ENCODE results near the gene DKKL1.

DKKL1 gene

DNA sequence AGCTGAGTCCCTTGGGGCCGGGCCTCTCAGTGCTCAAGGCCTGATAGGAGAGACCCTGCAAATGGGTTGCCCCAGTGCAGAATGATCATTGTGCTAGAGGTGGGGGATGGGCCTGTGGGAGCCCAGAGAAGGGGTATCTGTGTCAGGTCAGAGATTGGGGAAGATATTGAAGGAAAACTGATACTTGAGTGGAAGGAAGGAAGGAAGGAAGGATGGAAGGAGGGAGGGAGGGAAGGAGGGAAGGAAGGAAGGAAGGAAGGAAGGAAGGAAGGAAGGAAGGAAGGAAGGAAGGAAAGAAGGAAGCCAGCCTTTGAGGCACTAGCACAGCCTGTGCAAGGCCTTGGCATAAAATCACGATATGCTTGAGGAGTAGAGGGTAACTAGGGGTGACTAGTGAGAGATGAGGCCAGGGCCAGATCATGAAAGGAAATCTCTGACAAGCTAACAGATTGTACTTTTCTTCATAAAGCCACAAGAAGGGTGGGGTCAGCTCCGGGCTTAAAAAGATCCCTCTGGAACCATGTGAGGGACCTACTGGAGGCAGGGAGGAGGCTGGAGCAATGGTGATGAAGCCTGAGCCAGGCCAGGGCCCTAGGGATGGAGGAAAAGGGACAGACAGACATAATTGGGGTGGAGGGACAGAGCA lies 48.1 kb downstream of the DKKL1 start:
- Histone ChIP-seq H3K9me3 (ENCODE audit: control insufficient read depth, low read length) (no peaks in the 10 kb centered on the region), H3K4me1 (ENCODE audit: control insufficient read depth, insufficient read depth, low read length) (peaks cover 19% of the 10 kb centered on the region), H3K36me3 (ENCODE audit: control insufficient read depth, insufficient read depth, low read length) (no peaks in the 10 kb centered on the region), H3K27me3 (ENCODE audit: control insufficient read depth, insufficient read depth, low read length, poor library complexity, severe bottlenecking) (no peaks in the 10 kb centered on the region), H3K4me3 (ENCODE audit: insufficient read depth, low read depth, low read length) (no peak overlapping the region), H3K27ac (ENCODE audit: insufficient read depth, low read depth, low read length, poor library complexity, severe bottlenecking) (no peak overlapping the region)
- WGBS, 2 experiments, result 90 to 92% methylated on average over 3 of the region's 3 CpGs

DNA sequence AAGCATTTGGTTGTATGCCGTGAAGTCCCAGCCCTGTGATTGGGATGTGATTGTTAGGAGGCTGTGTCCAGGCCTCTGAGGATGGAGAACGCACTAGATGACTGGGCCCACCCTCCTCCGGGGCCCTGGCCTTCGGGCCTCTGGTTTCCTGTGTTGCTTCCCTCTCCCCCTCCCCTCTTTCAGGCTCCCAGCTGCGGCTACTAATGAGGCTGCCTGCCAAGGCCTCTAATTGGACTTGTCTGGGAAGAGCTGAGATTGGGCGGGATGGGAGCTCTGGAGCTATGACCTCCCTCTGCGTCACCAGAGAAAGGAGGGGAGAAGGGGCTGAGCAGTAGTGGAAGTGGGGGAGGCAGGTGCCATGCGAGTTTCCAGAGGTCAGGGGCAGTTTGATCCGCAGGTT lies 49.7 kb downstream of the DKKL1 start:
- Histone ChIP-seq H3K4me1 (ENCODE audit: control insufficient read depth, insufficient read depth, low read length) (peaks cover 23% of the 10 kb centered on the region), H3K36me3 (ENCODE audit: control insufficient read depth, insufficient read depth, low read length) (no peaks in the 10 kb centered on the region), H3K27ac (ENCODE audit: insufficient read depth, low read depth, low read length, poor library complexity, severe bottlenecking) (no peak overlapping the region), H3K27me3 (ENCODE audit: control insufficient read depth, insufficient read depth, low read length, poor library complexity, severe bottlenecking) (no peaks in the 10 kb centered on the region), H3K4me3 (ENCODE audit: insufficient read depth, low read depth, low read length) (no peak overlapping the region), H3K9me3 (ENCODE audit: control insufficient read depth, low read length) (no peaks in the 10 kb centered on the region)
- WGBS, 2 experiments, result 78 to 80% methylated on average over 9 of the region's 9 CpGs

DNA sequence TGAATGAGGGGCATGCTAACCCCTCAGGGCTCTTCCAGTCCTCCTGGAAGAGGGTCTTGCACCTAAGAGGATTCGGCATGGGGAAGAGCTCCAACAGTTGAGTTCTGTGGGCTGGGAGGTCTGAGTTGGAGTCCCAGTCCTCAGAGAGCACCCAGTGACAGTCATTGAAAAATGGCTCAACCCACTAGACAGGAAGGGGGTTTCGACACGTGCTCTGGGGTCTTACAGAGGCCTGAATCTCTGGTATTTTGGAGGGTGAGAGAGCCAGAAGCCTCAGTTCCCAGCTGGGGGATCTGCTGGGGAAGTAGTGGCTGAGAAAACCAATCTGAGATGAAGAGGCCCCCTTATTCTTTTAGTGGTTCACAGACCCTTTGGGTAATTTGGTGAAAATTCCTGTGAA lies 50.6 kb downstream of the DKKL1 start:
- H3K36me3 ChIP-seq (ENCODE audit: control insufficient read depth, insufficient read depth, low read length), result no peaks in the 10 kb centered on the region
- peaks cover 4% of the 10 kb centered on the region for H3K27me3 ChIP-seq (ENCODE audit: control insufficient read depth, insufficient read depth, low read length, poor library complexity, severe bottlenecking)
- H3K9me3 ChIP-seq (ENCODE audit: control insufficient read depth, low read length), result no peaks in the 10 kb centered on the region
- H3K4me1 ChIP-seq (ENCODE audit: control insufficient read depth, insufficient read depth, low read length), result peaks cover 20% of the 10 kb centered on the region
- H3K27ac ChIP-seq (ENCODE audit: insufficient read depth, low read depth, low read length, poor library complexity, severe bottlenecking), result no peak overlapping the region
- 89 to 96% methylated on average over 3 of the region's 3 CpGs for whole genome bisulfite sequencing, 2 experiments
- H3K4me3 ChIP-seq (ENCODE audit: insufficient read depth, low read depth, low read length), result no peak overlapping the region

DNA sequence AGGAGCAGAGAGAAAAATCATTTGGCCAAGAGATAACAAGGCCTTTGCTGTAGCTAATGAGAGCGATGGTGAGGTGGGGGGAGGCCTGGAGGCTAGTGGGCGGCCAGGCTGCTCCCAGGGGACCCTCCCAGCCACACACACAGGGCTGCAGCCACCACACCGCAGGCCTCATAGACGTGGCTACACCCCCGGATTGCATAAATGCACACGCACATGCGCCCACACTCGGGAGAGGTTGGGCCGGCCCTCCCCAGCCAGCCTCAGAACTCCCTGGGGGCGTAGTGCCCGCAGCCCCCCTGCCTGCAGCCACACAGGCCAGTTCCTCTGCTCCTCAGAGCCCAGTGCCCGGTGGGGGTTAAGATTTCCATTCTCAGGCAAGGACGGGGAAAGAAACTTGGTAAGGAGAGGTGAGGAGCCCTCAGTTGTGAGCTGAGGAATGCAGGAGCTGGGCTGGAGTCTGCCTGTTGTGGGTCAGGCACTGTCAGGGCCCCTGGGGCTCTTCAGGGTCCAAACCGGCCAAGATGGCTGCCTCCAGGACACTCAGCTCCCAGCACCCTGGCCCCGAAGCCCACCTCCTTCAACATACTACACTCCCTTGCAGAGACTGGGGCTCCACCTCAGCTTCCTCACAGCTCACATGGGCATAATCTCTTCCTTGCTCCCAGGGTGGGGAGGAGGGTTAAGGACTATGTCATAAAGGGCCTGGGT lies 51.6 kb downstream of the DKKL1 start:
- Histone ChIP-seq H3K36me3 (ENCODE audit: control insufficient read depth, insufficient read depth, low read length) (no peaks in the 10 kb centered on the region), H3K27me3 (ENCODE audit: control insufficient read depth, insufficient read depth, low read length, poor library complexity, severe bottlenecking) (peaks cover 4% of the 10 kb centered on the region), H3K9me3 (ENCODE audit: control insufficient read depth, low read length) (no peaks in the 10 kb centered on the region), H3K4me1 (ENCODE audit: control insufficient read depth, insufficient read depth, low read length) (peaks cover 20% of the 10 kb centered on the region), H3K4me3 (ENCODE audit: insufficient read depth, low read depth, low read length) (no peak overlapping the region), H3K27ac (ENCODE audit: insufficient read depth, low read depth, low read length, poor library complexity, severe bottlenecking) (no peak overlapping the region)
- WGBS, 2 experiments, result 75 to 77% methylated on average over 15 of the region's 15 CpGs

DNA sequence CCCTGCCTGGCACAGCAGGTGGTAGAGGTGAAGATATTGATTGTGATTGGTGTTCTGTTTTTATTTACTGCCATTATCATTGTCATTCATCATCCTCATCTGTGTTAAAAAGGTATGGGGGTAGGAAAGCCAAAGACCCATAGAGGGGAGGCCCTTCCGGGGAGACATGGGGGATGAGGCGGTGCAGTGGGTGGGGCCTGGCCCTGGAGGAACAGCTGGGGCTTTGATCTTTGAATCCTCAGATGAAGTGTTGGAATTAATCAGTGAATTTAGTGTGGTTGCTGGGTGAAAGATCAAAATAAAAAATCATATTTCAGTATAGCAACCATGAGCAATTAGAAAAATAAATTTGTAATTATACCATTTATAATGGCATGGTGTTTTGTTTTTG lies 52.1 kb downstream of the DKKL1 start:
- H3K9me3 ChIP-seq (ENCODE audit: control insufficient read depth, low read length), result no peaks in the 10 kb centered on the region
- H3K4me3 ChIP-seq (ENCODE audit: insufficient read depth, low read depth, low read length), result no peak overlapping the region
- no peak overlapping the region for H3K27ac ChIP-seq (ENCODE audit: insufficient read depth, low read depth, low read length, poor library complexity, severe bottlenecking)
- peaks cover 20% of the 10 kb centered on the region for H3K4me1 ChIP-seq (ENCODE audit: control insufficient read depth, insufficient read depth, low read length)
- WGBS, 2 experiments, result 88 to 92% methylated on average over 2 of the region's 2 CpGs
- H3K27me3 ChIP-seq (ENCODE audit: control insufficient read depth, insufficient read depth, low read length, poor library complexity, severe bottlenecking), result peaks cover 9% of the 10 kb centered on the region
- H3K36me3 ChIP-seq (ENCODE audit: control insufficient read depth, insufficient read depth, low read length), result no peaks in the 10 kb centered on the region

DNA sequence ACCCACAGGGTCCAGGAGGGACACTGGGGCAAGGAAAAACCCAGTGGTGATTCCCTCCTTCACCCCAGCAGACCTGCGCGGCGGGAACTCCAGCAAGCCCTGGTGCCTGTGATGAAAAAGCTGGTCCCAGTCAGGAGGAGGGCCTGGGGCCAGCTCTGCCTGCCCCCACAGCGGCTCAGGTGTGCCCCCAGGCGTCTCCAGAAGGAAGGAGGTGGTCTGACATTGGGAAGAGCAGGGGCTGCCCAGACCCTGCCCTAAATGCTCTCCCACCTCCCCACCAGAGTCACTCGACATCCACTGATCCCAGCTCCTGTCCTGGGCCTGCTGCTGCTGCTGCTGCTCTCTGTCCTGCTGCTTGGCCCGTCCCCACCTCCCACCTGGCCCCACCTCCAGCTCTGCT lies 53.4 kb downstream of the DKKL1 start:
- Histone ChIP-seq H3K4me3 (ENCODE audit: insufficient read depth, low read depth, low read length) (no peak overlapping the region), H3K36me3 (ENCODE audit: control insufficient read depth, insufficient read depth, low read length) (no peaks in the 10 kb centered on the region), H3K27ac (ENCODE audit: insufficient read depth, low read depth, low read length, poor library complexity, severe bottlenecking) (no peak overlapping the region), H3K27me3 (ENCODE audit: control insufficient read depth, insufficient read depth, low read length, poor library complexity, severe bottlenecking) (peaks cover 22% of the 10 kb centered on the region), H3K9me3 (ENCODE audit: control insufficient read depth, low read length) (no peaks in the 10 kb centered on the region), H3K4me1 (ENCODE audit: control insufficient read depth, insufficient read depth, low read length) (peaks cover 20% of the 10 kb centered on the region)
- WGBS, 2 experiments, result 53 to 54% methylated on average over 7 of the region's 7 CpGs

DNA sequence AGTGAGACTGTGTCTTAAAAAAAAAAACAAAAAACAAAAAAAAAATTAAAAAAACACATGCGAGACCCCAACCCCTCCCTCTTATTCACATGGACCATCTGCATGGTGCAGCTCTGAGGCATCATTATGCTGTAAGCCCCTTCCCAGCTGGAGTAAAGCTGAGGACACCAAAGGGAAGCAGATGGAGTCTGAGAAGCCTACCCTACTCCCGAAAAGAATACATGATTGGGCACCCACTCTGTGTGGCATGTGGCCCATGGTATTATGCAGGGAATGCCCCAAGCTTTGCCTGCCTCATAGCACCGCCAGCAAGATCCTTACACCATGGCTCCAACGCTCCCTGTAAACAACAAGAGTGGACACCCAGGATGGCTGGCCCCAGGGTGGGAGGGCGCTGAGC lies 54.8 kb downstream of the DKKL1 start:
- Histone ChIP-seq H3K4me1 (ENCODE audit: control insufficient read depth, insufficient read depth, low read length) (peaks cover 26% of the 10 kb centered on the region), H3K27me3 (ENCODE audit: control insufficient read depth, insufficient read depth, low read length, poor library complexity, severe bottlenecking) (peaks cover 36% of the 10 kb centered on the region), H3K36me3 (ENCODE audit: control insufficient read depth, insufficient read depth, low read length) (no peaks in the 10 kb centered on the region), H3K9me3 (ENCODE audit: control insufficient read depth, low read length) (no peaks in the 10 kb centered on the region), H3K27ac (ENCODE audit: insufficient read depth, low read depth, low read length, poor library complexity, severe bottlenecking) (no peak overlapping the region), H3K4me3 (ENCODE audit: insufficient read depth, low read depth, low read length) (no peak overlapping the region)
- WGBS, 2 experiments, result 89 to 93% methylated on average over 5 of the region's 5 CpGs

DNA sequence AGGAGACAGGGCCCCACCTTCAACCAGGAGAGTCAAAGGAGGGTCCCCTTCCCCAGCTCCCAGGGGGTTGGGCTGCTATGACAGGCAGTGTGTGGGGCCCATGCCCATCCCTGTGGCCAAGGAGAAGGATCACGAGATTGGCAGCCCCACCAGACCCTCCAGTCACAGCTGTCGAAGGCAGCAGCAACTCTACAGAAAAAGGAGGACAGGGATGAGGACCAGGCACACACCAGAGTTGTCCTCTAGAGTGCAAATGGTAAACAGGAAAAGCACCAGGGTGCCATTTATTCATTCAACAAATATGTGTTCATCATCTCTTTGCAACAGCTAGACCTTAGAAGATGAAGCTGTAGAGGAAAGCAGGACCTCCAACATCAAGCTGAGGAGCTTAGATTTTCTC lies 55.5 kb downstream of the DKKL1 start:
- H3K4me3 ChIP-seq (ENCODE audit: insufficient read depth, low read depth, low read length), result no peak overlapping the region
- no peaks in the 10 kb centered on the region for H3K36me3 ChIP-seq (ENCODE audit: control insufficient read depth, insufficient read depth, low read length)
- H3K27ac ChIP-seq (ENCODE audit: insufficient read depth, low read depth, low read length, poor library complexity, severe bottlenecking), result no peak overlapping the region
- WGBS, 2 experiments, result 81 to 88% methylated on average over 2 of the region's 2 CpGs
- peaks cover 31% of the 10 kb centered on the region for H3K4me1 ChIP-seq (ENCODE audit: control insufficient read depth, insufficient read depth, low read length)
- H3K27me3 ChIP-seq (ENCODE audit: control insufficient read depth, insufficient read depth, low read length, poor library complexity, severe bottlenecking), result peaks cover 43% of the 10 kb centered on the region
- H3K9me3 ChIP-seq (ENCODE audit: control insufficient read depth, low read length), result no peaks in the 10 kb centered on the region

DNA sequence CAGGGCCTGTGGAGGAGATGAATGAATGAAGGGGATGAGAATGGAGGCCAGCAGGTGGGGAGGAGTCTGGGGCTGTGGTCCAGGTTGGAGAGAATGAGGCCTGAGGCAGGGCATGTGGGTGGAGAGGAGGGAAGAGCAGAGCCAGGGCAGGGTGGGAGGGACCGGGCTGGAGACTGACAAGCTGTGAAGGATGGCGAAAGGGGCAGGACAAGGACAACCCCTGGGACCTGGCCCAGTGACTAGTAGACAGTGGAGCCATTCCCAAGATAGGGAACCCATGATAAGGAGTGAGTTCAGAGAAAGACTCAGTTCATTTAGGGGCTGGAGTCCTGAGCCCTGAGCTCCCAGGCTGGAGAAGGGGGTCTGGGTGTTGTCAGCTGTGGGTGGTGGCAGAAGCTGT lies 56.5 kb downstream of the DKKL1 start:
- WGBS, 2 experiments, result 70 to 77% methylated on average over 2 of the region's 2 CpGs

DNA sequence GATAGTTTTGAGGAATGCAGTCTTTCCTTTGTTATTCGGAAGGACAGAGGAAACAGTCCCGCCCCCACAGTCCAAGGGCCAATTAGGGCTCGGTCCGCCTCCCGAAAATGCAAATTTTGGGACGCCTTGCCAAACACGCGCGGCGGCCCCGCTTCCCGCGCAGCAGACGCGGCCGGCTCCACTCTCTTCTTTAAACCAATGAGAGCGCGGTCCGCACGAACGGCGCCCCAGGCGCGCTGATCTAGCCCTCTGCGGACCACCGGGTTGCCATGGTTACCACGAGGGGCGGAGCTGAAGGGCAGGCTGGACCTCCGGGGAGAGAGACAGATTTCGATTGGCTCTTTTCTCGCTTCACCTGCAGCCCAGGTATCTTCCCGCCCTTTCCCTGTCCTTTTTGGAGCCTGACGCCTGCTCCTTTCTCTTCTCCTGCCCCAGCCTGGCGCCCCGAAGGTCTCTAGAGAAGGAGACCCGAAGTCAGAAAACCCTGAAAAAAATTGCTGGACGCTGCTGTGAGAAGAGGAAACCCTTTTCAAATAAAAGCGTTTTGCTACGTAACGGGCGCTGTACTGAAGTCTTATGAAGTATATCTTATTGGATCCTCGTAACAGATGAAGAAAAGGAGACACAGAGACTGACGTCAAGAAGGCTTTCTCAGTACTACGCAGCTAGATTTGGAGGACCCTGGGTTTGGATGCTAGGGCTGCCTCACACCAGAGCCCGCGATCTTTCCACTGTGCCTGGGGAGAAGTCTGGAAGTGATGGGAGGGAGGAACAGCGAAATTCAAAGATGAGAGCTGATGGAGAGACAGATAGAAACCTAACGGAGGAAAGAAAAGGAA lies 57.6 kb downstream of the DKKL1 start:
- peaks cover 64% of the 10 kb centered on the region for H3K27me3 ChIP-seq (ENCODE audit: control insufficient read depth, insufficient read depth, low read length, poor library complexity, severe bottlenecking)

More for the DNA sequence above, 56.5 kb downstream of the DKKL1 start:
- H3K9me3 ChIP-seq (ENCODE audit: control insufficient read depth, low read length), result no peaks in the 10 kb centered on the region
- H3K4me3 ChIP-seq (ENCODE audit: insufficient read depth, low read depth, low read length), result no peak overlapping the region
- H3K27ac ChIP-seq (ENCODE audit: insufficient read depth, low read depth, low read length, poor library complexity, severe bottlenecking), result no peak overlapping the region
- peaks cover 28% of the 10 kb centered on the region for H3K4me1 ChIP-seq (ENCODE audit: control insufficient read depth, insufficient read depth, low read length)
- H3K36me3 ChIP-seq (ENCODE audit: control insufficient read depth, insufficient read depth, low read length), result no peaks in the 10 kb centered on the region
- H3K27me3 ChIP-seq (ENCODE audit: control insufficient read depth, insufficient read depth, low read length, poor library complexity, severe bottlenecking), result peaks cover 53% of the 10 kb centered on the region

More for the DNA sequence above, 57.6 kb downstream of the DKKL1 start:
- WGBS, 2 experiments, result 14 to 15% methylated on average over 48 of the region's 48 CpGs
- H3K4me1 ChIP-seq (ENCODE audit: control insufficient read depth, insufficient read depth, low read length), result peaks cover 29% of the 10 kb centered on the region
- H3K9me3 ChIP-seq (ENCODE audit: control insufficient read depth, low read length), result no peaks in the 10 kb centered on the region
- no peak overlapping the region for H3K27ac ChIP-seq (ENCODE audit: insufficient read depth, low read depth, low read length, poor library complexity, severe bottlenecking)
- H3K4me3 ChIP-seq (ENCODE audit: insufficient read depth, low read depth, low read length), result no peak overlapping the region
- H3K36me3 ChIP-seq (ENCODE audit: control insufficient read depth, insufficient read depth, low read length), result no peaks in the 10 kb centered on the region
